ENCODE measurements around the gene SRRM3. TPM values are rescaled to one million over a fixed set of nuclear protein-coding genes. Genes with fewer than 3 reads are reported as not detected.

The SRRM3 gene
- total and polyA plus RNA-seq, 9 of the 15 experiments (the other 6 are each of a cell fraction or from before 2014, with no cell fraction given), result 0.04 to 0.91 (median 0.46) TPM; not detected in 2

- TF ChIP-seq E2F5 (CRISPR knock-in tag; IDR thresholded peaks at IDR 0.05) (peak; percentile 87; the same call in 1 of the 2 replicates), CTCFL (IDR thresholded peaks at IDR 0.05; ENCODE audit: borderline replicate concordance, insufficient read depth, low read depth, low read length, poor library complexity, severe bottlenecking) (peak; percentile 98), ESRRA (IDR thresholded peaks at IDR 0.05; ENCODE audit: borderline replicate concordance, low read depth) (peak; percentile 50; the same call in 1 of the 2 replicates), HNRNPLL (IDR thresholded peaks at IDR 0.05; ENCODE audit: low read depth, low read length, poor library complexity, severe bottlenecking) (peak; percentile 19), THAP12 (CRISPR knock-in tag; IDR thresholded peaks at IDR 0.05) (peak; percentile 100), NR2C2 (CRISPR knock-in tag; IDR thresholded peaks at IDR 0.05) (peak; percentile 79), NR2C2 (tag; IDR thresholded peaks at IDR 0.05) (no peak), ZNF584 (CRISPR knock-in tag; IDR thresholded peaks at IDR 0.05; ENCODE audit: low read depth) (0 out of 2 replicates have a peak, but pooled peaks have one; percentile 4), USF2 (CRISPR knock-in tag; IDR thresholded peaks at IDR 0.05) (peak; percentile 33; the same call in 1 of the 2 replicates), ZBTB33 (CRISPR knock-in tag; IDR thresholded peaks at IDR 0.05) (peak; percentile 63), PCBP1 (IDR thresholded peaks at IDR 0.05; ENCODE audit: low read depth, low read length, poor library complexity, severe bottlenecking) (peak; percentile 100), ZNF583 (CRISPR knock-in tag; IDR thresholded peaks at IDR 0.05) (peak; percentile 59; the same call in 1 of the 2 replicates), ZNF224 (CRISPR knock-in tag; IDR thresholded peaks at IDR 0.05) (peak; percentile 74; the same call in 1 of the 2 replicates), RB1 (IDR thresholded peaks at IDR 0.05; ENCODE audit: low read depth) (peak; percentile 100), ZFX (CRISPR knock-in tag; IDR thresholded peaks at IDR 0.05) (peak; percentile 25; the same call in 1 of the 2 replicates), BRF1 (IDR thresholded peaks at IDR 0.05; ENCODE audit: borderline replicate concordance, extremely low read depth, insufficient read length) (no peak), CBX3 (IDR thresholded peaks at IDR 0.05; ENCODE audit: borderline replicate concordance in 1 of 2, low read length in 2 of 2) (peak in 1 of 2 experiments; percentile 74; a peak in 1 of 3 replicates)
Observed at GRCh38 chr7:76201732-76202665, at the start of gene SRRM3 (continued).

Data from K562 (cell line).